HG02798 (cell line): ENCODE measurements around the gene RCVRN.
"Not testable (repeated sequence)": the region's sequence is repeated elsewhere in the genome, so short reads cannot be mapped to it uniquely, and the experiment has no call there.

Experiments
- ATAC-seq: cut with Tn5 transposase; IDR thresholded peaks from one replicate; pipeline ENCODE4 v1.9.1; 2021; ENCODE audit warnings: mild to moderate bottlenecking; ENCODE audit not compliant: unreplicated experiment, poor library complexity

The RCVRN gene

GRCh38 chr17:9924735-9925191 is 19.7 kb upstream of the RCVRN start:
- peak; percentile 56 for ATAC-seq

- no peak for ATAC-seq
Observed at GRCh38 chr17:9922012-9922848, 17.2 kb upstream of the RCVRN start.

GRCh38 chr17:9921216-9921615 is 16.1 kb upstream of the RCVRN start:
- not testable (repeated sequence) for ATAC-seq

GRCh38 chr17:9918804-9919352 is 13.8 kb upstream of the RCVRN start:
- ATAC-seq, result no peak

GRCh38 chr17:9918352-9918751 is 13.3 kb upstream of the RCVRN start:
- no peak for ATAC-seq

GRCh38 chr17:9917801-9918200 is 12.7 kb upstream of the RCVRN start:
- no peak for ATAC-seq

- no peak for ATAC-seq
Observed at GRCh38 chr17:9917131-9917530, 12.1 kb upstream of the RCVRN start.

GRCh38 chr17:9916108-9916507 is 11.0 kb upstream of the RCVRN start:
- ATAC-seq, result no peak

GRCh38 chr17:9913476-9913875 is 8.4 kb upstream of the RCVRN start:
- no peak for ATAC-seq

- no peak for ATAC-seq
Observed at GRCh38 chr17:9912121-9913099, 7.3 kb upstream of the RCVRN start.

GRCh38 chr17:9911089-9911488 is 6.0 kb upstream of the RCVRN start:
- no peak for ATAC-seq

- ATAC-seq, result no peak
Observed at GRCh38 chr17:9908649-9909042, 3.6 kb upstream of the RCVRN start.

GRCh38 chr17:9907883-9908648 is 3.0 kb upstream of the RCVRN start:
- no peak for ATAC-seq

- no peak for ATAC-seq
Observed at GRCh38 chr17:9907131-9907530, 2.1 kb upstream of the RCVRN start.

- ATAC-seq, result no peak
Observed at GRCh38 chr17:9906616-9907015, 1.5 kb upstream of the RCVRN start.

- peak; percentile 47 for ATAC-seq
Observed at GRCh38 chr17:9905902-9906301, 831 bp upstream of the RCVRN start.

GRCh38 chr17:9904277-9905077 is 594 bp downstream of the RCVRN start:
- no peak for ATAC-seq

GRCh38 chr17:9902120-9902519 is 3.0 kb downstream of the RCVRN start:
- no peak for ATAC-seq

GRCh38 chr17:9900784-9901183 is 4.3 kb downstream of the RCVRN start:
- no peak for ATAC-seq
